Neural cell (in vitro differentiated cells): ENCODE data around the gene MAG. TPM values are rescaled to one million over a fixed set of nuclear protein-coding genes. Genes with fewer than 3 reads are reported as not detected.

ENCODE experiments used
- H2AFZ ChIP-seq: fragments of 200-600, 300-800 bp; sonication (generic), shearing (Covaris generic); 2 replicates; pipeline ENCODE4 v1.6.0; 2014; ENCODE audit warnings: low read depth, mild to moderate bottlenecking, antibody characterized with exemption, low read length, moderate library complexity
- H3F3A ChIP-seq: fragments of 200-600 bp; shearing (Covaris generic); 2 replicates; pipeline ENCODE4 v1.6.1; 2016; ENCODE audit warnings: mild to moderate bottlenecking, moderate library complexity, mixed read lengths, antibody characterized with exemption, low read length; ENCODE audit not compliant: insufficient read depth, poor library complexity, severe bottlenecking
- H3K27ac ChIP-seq: fragments of 200-600, 300-800 bp; sonication (generic), shearing (Covaris generic); 2 replicates; pipeline ENCODE4 v1.5.1; 2014; ENCODE audit warnings: mild to moderate bottlenecking, low read length, moderate library complexity
- H3K27me3 ChIP-seq: fragments of 300-800, 200-600 bp; sonication (generic), shearing (Covaris generic); 2 replicates; pipeline ENCODE4 v1.6.0; 2014; ENCODE audit warnings: mild to moderate bottlenecking, low read depth, low read length, moderate library complexity; ENCODE audit not compliant: insufficient read depth
- H3K36me3 ChIP-seq: fragments of 300-800, 200-600 bp; sonication (generic), shearing (Covaris generic); 2 replicates; pipeline ENCODE4 v1.5.1; 2014; ENCODE audit warnings: mild to moderate bottlenecking, antibody characterized with exemption, low read length, moderate library complexity; ENCODE audit not compliant: insufficient read depth
- H3K4me2 ChIP-seq: fragments of 300-800, 200-600 bp; sonication (generic), shearing (Covaris generic); 2 replicates; pipeline ENCODE4 v1.6.0; 2014; ENCODE audit warnings: mild to moderate bottlenecking, low read length
- H3K4me3 ChIP-seq: fragments of 300-800, 200-600 bp; sonication (generic), shearing (Covaris generic); 2 replicates; pipeline ENCODE4 v1.5.1; 2014; ENCODE audit warnings: mild to moderate bottlenecking, low read length, moderate library complexity
- H3K79me2 ChIP-seq: fragments of 200-600 bp; shearing (Covaris generic); replicated peaks from 2 replicates; pipeline ENCODE4 v1.6.0; 2014; ENCODE audit warnings: mild to moderate bottlenecking, low read length, moderate library complexity; ENCODE audit not compliant: insufficient read depth
- H3K9ac ChIP-seq: fragments of 300-800, 200-600 bp; sonication (generic), shearing (Covaris generic); 2 replicates; pipeline ENCODE4 v1.6.1; 2016; ENCODE audit warnings: mild to moderate bottlenecking, low read length, mixed read lengths
- H3K9me2 ChIP-seq: fragments of 200-600 bp; shearing (Covaris generic); 2 replicates; pipeline ENCODE4 v1.6.1; 2016; ENCODE audit warnings: mild to moderate bottlenecking, low read length, mixed read lengths; ENCODE audit not compliant: insufficient read depth
- H3K9me3 ChIP-seq: fragments of 200-600, 300-800 bp; sonication (generic), shearing (Covaris generic); 2 replicates; pipeline ENCODE4 v1.6.1; 2016; ENCODE audit warnings: mild to moderate bottlenecking, mixed run types, low read length, moderate library complexity, mixed read lengths
- H4K20me1 ChIP-seq: fragments of 200-600 bp; shearing (Covaris generic); 2 replicates; pipeline ENCODE4 v1.6.1; 2016; ENCODE audit warnings: mild to moderate bottlenecking, mixed run types; ENCODE audit not compliant: insufficient read depth
- CTCF ChIP-seq: fragments of 450-650 bp; IDR thresholded peaks from 2 replicates; pipeline ENCODE4 v1.5.1; 2014; ENCODE audit warnings: antibody characterized with exemption, mild to moderate bottlenecking, moderate library complexity; ENCODE audit not compliant: poor library complexity, severe bottlenecking
- EP300 ChIP-seq: fragments of 450-650 bp; conservative IDR thresholded peaks from 2 replicates; pipeline ENCODE4 v1.6.1; 2014; ENCODE audit warnings: antibody characterized with exemption, mild to moderate bottlenecking, moderate library complexity; ENCODE audit not compliant: poor library complexity, severe bottlenecking
- EZH2 ChIP-seq: fragments of 200-600, 300-800 bp; shearing (Covaris generic), sonication (generic); IDR thresholded peaks from 2 replicates; pipeline ENCODE4 v1.6.1; 2014; ENCODE audit warnings: antibody characterized with exemption, low read length, borderline replicate concordance, mild to moderate bottlenecking; ENCODE audit not compliant: insufficient read depth, poor library complexity, severe bottlenecking
- MXI1 ChIP-seq: fragments of 450-650 bp; conservative IDR thresholded peaks from 2 replicates; pipeline ENCODE4 v1.6.1; 2014; ENCODE audit warnings: antibody characterized with exemption, mild to moderate bottlenecking; ENCODE audit not compliant: poor library complexity, severe bottlenecking
- POLR2AphosphoS5 ChIP-seq: IDR thresholded peaks from 2 replicates; pipeline ENCODE4 v1.6.1; 2012
- RAD21 ChIP-seq: fragments of 450-650 bp; conservative IDR thresholded peaks from 2 replicates; pipeline ENCODE4 v1.6.1; 2014; ENCODE audit warnings: antibody characterized with exemption, mild to moderate bottlenecking, moderate library complexity
- SMC3 ChIP-seq: fragments of 450-650 bp; conservative IDR thresholded peaks from 2 replicates; pipeline ENCODE4 v1.6.1; 2014; ENCODE audit warnings: antibody characterized with exemption, mild to moderate bottlenecking, moderate library complexity; ENCODE audit not compliant: poor library complexity
- TAF1 ChIP-seq: IDR thresholded peaks from 2 replicates; pipeline ENCODE4 v1.6.1; 2012; ENCODE audit warnings: low read depth
- polyA plus RNA-seq: library from polyadenylated mRNA; depleted of rRNA; stranded (reverse); fragments of >200 nt; gene quantifications from 2 replicates; pipeline ENCODE4 v1.2.3, GENCODE V29; 2014
- TF ChIP-seq, protein P1 (sequence below): IDR thresholded peaks from 2 replicates; pipeline ENCODE4 v1.6.1; 2012; ENCODE audit warnings: borderline replicate concordance

The MAG gene
- polyA plus RNA-seq, 1 donor from 2014 or later = not detected

DNA sequence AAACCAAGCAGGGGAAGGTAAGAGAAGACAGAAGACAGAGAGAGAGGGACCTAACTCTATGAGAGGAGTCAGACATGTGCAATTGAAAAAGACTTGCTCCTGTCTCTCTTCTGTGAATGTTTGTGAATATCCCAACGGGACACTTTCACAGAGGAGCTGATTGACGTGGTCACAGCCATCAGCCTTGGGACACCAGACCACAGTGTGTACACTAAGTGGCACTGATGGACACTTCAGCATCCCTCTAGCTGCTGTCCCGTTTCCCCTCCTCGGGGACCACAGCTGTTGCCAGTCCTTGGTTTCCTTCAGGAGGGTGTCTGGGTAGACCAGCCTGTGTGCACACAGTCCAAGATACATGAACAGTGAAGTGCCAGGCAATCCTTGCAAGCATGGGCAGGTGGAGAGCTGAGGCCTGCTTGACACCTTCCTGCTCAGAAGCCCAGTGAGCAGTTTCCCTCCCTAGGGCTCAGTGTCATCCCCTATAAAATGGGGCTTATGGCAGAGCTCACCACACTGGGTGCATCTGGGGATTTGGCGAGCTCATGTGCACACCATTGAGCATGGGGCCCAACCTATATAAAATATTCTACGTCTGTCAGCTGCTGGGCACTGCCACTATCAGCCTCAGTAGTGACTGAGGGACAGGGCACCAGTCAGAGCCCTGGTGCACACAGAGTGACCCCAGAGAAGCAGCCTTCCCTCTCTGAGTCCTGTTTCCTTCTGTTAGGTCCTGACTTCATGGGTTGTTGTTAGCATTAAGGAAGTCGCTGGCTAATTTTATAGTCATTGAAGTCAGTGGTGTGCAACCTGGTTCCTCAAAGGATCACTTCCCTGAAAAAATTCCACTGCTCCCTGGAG lies 27.5 kb upstream of the MAG start:
- H3K9me3 ChIP-seq = no peaks in the 10 kb centered on the region
- H3K79me2 ChIP-seq = peaks cover 6% of the 10 kb centered on the region
- H4K20me1 ChIP-seq = no peaks in the 10 kb centered on the region
- H3K9me2 ChIP-seq = no peaks in the 10 kb centered on the region
- no peak overlapping the region for H3K27ac ChIP-seq
- no peaks in the 10 kb centered on the region for H3F3A ChIP-seq
- no peak overlapping the region for H2AFZ ChIP-seq
- H3K4me3 ChIP-seq = no peak overlapping the region
- H3K9ac ChIP-seq = no peak overlapping the region
- H3K4me2 ChIP-seq = no peak overlapping the region
- no peaks in the 10 kb centered on the region for H3K36me3 ChIP-seq
- no peaks in the 10 kb centered on the region for H3K27me3 ChIP-seq
- TF ChIP-seq POLR2AphosphoS5 = no peak
- TF ChIP-seq, protein P1, sequence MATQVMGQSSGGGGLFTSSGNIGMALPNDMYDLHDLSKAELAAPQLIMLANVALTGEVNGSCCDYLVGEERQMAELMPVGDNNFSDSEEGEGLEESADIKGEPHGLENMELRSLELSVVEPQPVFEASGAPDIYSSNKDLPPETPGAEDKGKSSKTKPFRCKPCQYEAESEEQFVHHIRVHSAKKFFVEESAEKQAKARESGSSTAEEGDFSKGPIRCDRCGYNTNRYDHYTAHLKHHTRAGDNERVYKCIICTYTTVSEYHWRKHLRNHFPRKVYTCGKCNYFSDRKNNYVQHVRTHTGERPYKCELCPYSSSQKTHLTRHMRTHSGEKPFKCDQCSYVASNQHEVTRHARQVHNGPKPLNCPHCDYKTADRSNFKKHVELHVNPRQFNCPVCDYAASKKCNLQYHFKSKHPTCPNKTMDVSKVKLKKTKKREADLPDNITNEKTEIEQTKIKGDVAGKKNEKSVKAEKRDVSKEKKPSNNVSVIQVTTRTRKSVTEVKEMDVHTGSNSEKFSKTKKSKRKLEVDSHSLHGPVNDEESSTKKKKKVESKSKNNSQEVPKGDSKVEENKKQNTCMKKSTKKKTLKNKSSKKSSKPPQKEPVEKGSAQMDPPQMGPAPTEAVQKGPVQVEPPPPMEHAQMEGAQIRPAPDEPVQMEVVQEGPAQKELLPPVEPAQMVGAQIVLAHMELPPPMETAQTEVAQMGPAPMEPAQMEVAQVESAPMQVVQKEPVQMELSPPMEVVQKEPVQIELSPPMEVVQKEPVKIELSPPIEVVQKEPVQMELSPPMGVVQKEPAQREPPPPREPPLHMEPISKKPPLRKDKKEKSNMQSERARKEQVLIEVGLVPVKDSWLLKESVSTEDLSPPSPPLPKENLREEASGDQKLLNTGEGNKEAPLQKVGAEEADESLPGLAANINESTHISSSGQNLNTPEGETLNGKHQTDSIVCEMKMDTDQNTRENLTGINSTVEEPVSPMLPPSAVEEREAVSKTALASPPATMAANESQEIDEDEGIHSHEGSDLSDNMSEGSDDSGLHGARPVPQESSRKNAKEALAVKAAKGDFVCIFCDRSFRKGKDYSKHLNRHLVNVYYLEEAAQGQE = no peak
- no peak for TF ChIP-seq RAD21
- TF ChIP-seq MXI1 = no peak
- no peak for TF ChIP-seq EP300
- TF ChIP-seq SMC3 = no peak
- no peak for TF ChIP-seq CTCF
- no peak for TF ChIP-seq TAF1
- no peak for TF ChIP-seq EZH2

DNA sequence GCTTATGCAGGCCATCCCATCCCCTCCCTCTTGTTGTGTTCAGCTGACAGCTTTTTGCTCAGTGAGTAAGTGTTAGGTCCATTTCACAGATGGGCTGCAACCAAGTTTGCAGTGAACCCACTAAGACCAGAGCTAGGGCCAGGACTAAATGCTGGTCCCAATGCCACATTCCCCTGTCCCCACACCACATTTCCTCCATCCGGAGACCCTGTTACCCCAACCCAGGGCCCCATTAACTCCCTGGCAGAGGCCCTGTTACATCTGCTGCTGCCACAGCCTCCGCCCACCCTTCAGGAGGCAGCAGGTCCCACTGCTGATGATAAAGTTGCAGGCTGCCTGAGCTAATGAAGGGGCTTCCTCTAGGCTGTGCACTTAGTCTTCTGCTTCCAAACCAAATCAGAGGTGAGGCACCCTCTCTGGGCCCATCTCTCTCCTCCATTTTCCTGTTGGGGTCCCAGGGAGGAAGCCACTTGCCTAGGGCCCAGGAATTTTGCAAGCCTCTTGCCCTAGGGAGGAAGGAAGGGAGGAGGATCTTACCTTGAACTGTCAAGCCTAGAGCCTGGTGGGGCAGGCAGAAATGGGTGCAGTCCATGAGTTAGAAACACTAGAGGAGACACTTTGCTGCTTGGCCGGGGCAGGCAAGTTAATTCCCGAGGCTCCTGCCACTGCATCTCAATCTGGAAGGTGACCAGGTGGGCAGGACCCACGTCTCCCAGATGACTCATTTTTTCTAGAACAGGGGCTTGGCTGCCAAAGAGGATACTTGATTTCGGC lies 26.6 kb upstream of the MAG start:
- peaks cover 6% of the 10 kb centered on the region for H3K79me2 ChIP-seq
- H3K27ac ChIP-seq = no peak overlapping the region
- TF ChIP-seq TAF1 (no peak), SMC3 (no peak), EZH2 (no peak), MXI1 (no peak), RAD21 (no peak), EP300 (no peak), CTCF (no peak), POLR2AphosphoS5 (no peak)
- TF ChIP-seq, protein P1 = no peak
- no peaks in the 10 kb centered on the region for H3K27me3 ChIP-seq
- no peak overlapping the region for H3K9ac ChIP-seq
- H4K20me1 ChIP-seq = no peaks in the 10 kb centered on the region
- H3K36me3 ChIP-seq = no peaks in the 10 kb centered on the region
- no peaks in the 10 kb centered on the region for H3K9me3 ChIP-seq
- H2AFZ ChIP-seq = no peak overlapping the region
- H3K9me2 ChIP-seq = no peaks in the 10 kb centered on the region
- H3K4me3 ChIP-seq = no peak overlapping the region
- no peak overlapping the region for H3K4me2 ChIP-seq
- no peaks in the 10 kb centered on the region for H3F3A ChIP-seq
